GM10266 (cell line): ENCODE data around the gene ETV6.

Experiments
- DNase-seq: peaks from one replicate; pipeline ENCODE4 v3.0.0; 2012; ENCODE audit errors: extremely low spot score
- TF ChIP-seq, protein P1 (sequence below): IDR thresholded peaks from 2 replicates; pipeline ENCODE4 v1.5.1; 2012; ENCODE audit warnings: mild to moderate bottlenecking, low read depth; ENCODE audit not compliant: control insufficient read depth, insufficient read depth; ENCODE audit errors: missing control alignments

ETV6 gene

DNA sequence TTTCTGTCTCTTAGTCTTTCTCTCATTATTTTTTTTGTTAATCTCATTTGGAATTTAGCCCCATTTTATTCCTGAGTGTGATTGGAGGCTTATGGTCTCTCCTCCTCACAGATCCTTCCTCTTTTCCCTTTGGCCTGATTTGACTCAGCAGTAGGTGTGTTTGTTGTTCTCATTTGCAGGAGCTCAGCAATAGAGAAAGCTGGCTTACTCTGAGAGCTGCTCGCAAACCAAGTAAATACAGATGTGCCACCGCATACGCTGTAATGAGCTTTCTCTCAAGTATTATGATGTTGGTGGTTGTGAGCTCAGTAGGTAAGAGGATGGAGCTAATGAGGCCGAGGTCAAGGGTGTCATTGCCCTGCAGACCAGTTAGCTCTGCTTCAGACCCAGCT, 206.5 kb downstream of the ETV6 start:
- TF ChIP-seq, protein P1, sequence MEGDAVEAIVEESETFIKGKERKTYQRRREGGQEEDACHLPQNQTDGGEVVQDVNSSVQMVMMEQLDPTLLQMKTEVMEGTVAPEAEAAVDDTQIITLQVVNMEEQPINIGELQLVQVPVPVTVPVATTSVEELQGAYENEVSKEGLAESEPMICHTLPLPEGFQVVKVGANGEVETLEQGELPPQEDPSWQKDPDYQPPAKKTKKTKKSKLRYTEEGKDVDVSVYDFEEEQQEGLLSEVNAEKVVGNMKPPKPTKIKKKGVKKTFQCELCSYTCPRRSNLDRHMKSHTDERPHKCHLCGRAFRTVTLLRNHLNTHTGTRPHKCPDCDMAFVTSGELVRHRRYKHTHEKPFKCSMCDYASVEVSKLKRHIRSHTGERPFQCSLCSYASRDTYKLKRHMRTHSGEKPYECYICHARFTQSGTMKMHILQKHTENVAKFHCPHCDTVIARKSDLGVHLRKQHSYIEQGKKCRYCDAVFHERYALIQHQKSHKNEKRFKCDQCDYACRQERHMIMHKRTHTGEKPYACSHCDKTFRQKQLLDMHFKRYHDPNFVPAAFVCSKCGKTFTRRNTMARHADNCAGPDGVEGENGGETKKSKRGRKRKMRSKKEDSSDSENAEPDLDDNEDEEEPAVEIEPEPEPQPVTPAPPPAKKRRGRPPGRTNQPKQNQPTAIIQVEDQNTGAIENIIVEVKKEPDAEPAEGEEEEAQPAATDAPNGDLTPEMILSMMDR = no peak
- no peak for DNase-seq

DNA sequence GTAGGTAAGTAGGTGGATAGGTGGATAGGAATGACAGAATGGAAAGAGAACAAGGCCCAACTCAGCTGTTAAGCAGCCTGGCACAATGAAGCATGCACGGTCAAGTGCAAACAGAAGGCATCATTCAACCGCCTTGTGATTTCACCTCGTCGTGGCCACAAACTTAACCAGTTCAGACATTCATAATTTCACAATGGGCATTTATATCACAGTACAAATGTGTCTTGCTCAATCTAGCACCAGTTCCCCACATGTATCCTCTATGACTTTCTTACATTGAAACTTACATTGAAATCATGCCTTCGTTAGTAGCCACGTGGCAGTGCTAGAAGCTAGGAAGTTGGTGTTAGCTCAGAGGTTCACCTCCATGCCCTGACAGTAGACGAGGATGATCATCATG, 207.5 kb downstream of the ETV6 start:
- TF ChIP-seq, protein P1 = no peak
- no peak for DNase-seq

DNA sequence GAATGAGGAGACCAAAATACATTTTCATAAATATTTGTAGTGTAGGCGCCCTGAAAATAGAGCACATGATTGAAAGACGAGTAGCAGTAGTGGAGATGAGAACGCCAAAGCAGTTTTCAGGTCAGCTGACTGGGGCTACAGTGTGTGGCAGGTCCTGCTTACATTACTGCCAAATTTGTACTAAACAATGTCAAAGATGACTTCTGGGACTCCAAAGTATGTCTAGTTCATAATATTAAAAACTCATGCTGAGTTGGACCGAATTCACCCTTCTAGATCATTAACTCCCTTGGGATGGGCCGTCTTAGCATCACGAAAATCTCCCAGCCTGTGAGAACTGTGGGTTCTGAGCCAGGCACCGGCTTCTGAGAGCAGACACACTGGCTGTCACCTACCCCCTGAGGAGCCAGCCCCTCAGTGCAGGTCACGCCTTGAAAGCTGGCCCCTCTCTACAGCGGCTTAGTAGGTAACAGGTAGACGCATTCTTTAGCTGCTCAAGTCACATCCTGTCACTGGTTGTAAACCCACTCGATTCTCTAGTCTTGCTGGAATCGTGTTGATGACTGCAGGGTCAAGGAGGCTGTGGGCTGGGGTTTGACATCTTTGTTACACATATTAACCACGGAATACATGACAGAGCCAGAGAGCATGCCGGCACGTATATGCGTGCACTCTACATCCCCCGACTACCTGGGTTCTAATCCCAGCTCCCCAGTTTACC, 210.4 kb downstream of the ETV6 start:
- DNase-seq = no peak
- TF ChIP-seq, protein P1 = no peak

DNA sequence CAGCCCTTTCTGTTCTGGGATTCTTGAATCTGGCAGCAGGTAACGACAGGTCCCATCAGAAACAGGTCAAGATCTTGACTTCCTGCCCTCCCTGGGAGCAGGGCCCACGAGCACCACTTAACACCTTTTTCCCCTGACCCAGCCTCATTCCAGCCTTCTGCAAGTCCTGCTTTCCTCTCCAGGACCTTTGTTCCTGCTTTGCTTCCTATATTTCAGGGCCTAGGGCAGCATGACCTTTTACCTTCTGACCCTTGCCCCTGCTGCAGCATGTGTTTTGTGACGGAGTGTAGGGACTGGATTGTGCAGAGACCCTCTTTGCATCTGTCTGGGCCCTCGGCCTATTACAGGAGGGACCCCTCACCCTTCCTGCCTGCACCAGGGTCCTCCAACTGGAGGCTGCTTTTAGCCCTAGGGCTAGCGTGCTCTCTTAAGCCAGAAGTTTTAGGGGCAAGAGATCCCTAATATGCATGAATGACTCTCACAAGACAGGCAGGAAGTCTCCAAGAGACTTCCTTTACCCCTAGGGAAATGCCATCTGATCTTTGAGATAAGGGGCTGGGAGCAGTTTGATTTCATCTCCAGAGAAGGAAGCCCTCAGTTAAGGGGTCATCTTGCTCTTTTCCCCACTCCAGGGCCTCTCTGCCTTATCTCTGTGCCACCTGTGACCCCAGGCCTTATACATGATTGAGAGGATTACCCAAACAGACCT, 211.8 kb downstream of the ETV6 start:
- TF ChIP-seq, protein P1 = no peak
- DNase-seq = no peak

DNA sequence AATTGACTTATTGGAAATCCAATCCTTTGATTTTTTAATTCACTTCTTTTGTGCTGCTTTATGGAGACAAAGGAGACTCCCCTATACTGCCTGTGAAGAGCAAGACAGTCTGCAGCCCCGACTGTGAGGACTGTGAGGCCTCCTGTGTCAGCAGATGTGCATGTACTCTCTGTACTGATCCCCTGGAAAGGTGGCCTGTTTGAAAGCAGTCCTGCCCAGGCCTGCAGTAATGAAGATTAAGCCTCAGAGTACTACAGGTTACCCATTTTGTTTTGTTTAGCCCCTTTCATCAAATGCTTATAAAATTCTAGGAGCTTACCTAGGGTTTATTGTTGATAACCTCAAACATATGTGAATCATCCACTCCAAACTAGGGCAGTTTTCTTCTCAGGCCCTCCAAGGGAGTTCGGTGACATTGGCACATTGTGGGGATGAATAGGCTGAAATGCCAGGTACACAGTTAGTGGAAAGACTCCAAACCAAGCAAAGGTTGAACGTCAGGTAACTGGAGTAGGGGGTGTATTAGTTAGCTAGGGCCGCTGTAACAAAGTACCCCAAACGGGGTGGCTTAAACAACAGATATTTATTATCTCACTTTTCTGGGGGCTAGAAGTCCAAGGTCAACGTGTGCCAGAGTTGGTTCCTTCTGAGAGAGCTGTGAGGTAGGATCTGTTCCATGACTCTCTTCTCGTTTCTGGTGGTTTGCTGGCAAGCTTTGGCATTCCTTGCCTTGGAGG, 212.6 kb downstream of the ETV6 start:
- DNase-seq = no peak

DNA sequence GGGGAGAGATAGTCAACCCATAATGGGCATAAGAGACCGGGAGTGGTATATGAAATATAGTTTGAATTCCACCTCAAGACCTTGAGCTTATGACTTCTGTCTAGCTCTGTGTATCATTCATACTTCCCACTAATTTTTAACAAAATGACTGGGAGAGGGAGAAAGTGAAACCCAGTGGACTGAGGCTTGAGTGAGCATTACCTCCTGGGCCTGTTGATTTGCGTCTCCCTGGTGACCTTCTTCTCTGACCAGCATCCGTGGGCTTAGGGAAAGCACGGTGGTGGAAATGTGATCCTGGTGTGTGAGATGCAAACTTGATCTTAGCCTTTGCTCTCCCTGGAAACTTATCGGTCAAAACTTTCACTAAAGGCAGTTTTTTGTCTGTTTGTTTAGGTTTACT, 213.3 kb downstream of the ETV6 start:
- TF ChIP-seq, protein P1 = no peak
- peak; percentile 36 for DNase-seq

More for the DNA sequence above, 212.6 kb downstream of the ETV6 start:
- TF ChIP-seq, protein P1 = no peak
